HG03460 (cell line): ENCODE measurements around the gene WDR70.
"Not testable (repeated sequence)": the region's sequence is repeated elsewhere in the genome, so short reads cannot be mapped to it uniquely, and the experiment has no call there.

Experiments used
- ATAC-seq: cut with Tn5 transposase; IDR thresholded peaks from one replicate; pipeline ENCODE4 v1.9.1; 2021; ENCODE audit not compliant: unreplicated experiment

Gene WDR70

DNA sequence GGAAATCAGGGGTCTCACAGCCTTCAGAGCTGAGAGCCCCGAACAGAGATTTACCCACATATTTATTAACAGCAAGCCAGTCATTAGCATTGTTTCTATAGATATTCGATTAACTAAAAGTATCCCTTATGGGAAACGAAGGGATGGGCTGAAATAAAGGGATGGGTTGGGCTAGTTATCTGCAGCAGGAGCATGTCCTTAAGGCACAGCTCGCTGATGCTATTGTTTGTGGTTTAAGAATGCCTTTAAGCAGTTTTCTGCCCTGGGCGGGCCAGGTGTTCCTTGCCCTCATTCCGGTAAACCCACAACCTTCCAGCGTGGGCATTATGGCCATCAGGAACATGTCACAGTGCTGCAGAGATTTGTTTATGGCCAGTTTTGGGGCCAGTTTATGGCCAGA is 74.1 kb downstream of the WDR70 start:
- ATAC-seq, result not testable (repeated sequence)

DNA sequence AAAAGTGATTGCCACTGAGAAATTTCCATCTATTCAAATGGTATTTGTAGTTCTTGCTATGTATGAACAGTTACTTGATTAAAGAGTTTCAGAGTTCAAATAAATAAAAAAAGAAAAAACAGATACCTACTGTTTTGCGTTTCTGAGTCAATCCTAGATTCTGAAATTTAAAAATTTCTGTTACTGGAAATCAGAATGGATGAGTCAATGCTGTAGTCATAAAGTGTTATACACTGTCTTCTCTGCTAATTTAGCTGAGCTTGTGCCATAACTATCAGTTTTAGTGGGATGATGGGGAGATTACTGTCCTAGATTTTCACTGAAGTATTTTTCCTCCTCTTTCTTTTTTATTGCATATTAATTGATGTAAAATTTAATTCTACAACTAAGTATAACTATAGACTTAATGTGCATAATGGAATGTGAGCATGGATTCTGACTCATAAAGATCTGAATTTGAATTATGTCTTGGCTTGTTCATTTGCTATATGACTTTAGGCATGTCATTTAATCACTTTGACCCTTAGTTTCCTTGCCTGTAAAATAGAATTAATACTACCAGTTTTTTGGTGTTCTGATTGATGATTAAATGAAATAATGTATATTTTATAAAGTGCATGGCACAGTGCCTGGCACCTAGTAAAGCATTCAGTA is 75.4 kb downstream of the WDR70 start:
- ATAC-seq, result not testable (repeated sequence)

DNA sequence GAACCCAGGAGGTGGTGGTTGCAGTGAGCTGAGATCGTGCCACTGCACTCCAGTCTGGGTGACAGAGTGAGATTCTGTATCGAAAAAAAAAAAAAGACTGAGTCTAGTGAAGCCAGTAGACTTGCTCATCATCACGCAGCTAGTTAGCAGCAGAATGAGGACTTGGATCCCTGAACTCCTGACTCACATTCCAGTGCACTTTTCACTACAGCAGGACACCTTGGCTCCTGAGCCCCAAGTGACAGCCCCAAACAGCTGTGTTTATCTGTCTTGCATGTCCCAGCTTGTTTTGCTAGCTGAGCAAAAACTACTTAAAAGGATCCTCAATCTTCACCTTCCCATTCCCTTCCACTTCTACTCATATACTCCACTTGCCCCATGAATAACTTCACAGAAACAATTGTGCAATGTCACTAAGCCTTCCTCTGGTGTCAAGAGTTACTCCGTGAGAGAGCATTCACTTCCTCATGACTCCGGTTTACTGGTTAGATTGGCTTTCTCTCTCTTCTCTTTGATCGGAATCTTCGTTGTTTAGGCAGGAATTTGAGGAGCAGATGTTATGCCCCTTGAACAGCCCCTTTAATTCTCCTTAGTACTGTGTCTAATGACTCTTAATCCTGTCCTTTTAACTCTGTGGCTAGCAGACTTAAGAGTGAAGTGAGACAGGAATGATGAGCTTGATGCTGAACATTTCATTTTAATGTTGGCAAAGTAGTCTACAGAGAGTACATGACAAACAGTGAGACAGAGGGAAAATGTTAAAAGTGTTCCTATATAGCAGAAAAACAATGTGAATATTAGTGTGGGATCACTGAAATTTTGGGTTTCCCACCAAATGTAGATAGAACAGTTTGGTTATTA is 84.3 kb downstream of the WDR70 start:
- not testable (repeated sequence) for ATAC-seq

DNA sequence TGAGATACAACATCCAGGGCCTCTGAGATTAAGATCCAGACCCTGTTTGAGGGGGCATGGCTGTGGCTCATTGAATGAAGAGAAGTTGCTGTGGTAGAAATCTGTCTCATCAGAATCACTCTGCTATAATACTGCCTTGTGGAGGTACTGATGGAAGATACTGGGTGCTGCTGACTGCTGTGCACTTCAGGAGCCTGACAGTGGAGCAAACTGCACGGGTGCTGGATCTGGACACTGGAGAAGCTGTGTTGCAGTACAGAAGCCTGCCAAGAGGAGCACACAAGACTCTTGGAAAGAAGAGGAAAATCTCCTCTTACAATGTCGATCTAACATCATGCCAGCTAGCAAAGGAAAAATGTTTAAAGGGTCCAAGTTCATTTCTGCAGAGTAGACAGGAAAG is 85.5 kb downstream of the WDR70 start:
- not testable (repeated sequence) for ATAC-seq

DNA sequence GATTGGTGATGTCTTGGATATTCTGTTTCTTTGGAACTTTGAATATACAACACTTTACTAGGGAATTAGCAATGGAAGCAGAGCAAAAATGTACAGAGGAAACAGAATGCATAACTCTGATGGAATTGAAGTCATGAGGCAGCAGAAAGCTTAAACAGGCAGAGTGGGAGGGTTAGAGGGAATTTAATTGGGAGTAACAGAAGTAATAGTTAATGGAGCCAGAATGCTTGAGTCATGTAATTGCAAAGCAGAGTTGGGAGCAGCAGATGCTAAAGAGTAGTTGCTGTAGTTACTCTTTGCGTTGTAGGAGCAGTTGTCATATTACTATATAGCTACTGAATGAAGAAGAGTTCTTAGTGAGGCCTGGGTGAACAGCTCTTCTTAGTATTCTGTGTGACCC is 90.3 kb downstream of the WDR70 start:
- ATAC-seq, result not testable (repeated sequence)

DNA sequence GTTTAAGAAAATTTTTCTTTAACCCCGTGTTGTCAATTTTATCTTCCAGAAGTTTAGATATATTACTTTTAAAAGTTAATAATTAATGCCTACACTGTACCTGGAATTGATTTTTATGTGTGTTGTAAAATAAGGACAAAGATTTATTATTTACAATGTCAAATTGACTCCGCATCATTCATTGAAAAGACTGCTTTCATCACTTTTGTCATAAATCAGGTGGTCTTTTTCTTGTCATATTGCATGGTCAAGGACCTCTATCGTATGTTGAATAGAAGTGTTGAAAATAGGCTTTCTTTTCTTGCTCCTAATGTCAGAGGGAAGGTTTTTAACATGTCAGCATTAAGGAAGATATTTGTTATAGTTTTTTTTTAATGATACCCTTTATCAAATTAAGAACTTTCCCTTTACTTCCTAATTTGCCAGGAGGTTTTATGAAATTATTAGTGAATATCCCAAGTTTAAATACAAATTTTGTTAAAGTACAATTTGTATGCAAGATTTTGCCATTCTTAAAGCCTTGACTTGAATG is 92.6 kb downstream of the WDR70 start:
- no peak for ATAC-seq

DNA sequence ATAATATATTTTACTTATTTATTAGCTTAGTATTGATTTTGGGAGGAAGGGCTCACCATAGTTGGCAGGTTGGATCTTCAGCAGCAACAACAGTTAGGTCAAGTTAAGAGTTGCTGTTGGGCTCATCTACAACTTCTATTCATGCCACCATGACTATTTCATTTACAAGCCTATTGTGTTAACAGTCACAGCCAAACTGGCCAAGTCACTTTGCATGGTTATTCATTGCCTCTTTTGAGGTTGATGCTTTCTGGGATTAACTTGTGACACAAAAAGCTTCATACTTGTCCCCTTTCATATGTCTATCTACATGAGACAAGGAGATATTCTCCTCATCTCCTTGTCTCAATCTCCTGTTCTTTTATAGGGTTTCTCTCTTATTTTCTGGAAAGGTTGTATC is 98.3 kb downstream of the WDR70 start:
- ATAC-seq, result no peak

DNA sequence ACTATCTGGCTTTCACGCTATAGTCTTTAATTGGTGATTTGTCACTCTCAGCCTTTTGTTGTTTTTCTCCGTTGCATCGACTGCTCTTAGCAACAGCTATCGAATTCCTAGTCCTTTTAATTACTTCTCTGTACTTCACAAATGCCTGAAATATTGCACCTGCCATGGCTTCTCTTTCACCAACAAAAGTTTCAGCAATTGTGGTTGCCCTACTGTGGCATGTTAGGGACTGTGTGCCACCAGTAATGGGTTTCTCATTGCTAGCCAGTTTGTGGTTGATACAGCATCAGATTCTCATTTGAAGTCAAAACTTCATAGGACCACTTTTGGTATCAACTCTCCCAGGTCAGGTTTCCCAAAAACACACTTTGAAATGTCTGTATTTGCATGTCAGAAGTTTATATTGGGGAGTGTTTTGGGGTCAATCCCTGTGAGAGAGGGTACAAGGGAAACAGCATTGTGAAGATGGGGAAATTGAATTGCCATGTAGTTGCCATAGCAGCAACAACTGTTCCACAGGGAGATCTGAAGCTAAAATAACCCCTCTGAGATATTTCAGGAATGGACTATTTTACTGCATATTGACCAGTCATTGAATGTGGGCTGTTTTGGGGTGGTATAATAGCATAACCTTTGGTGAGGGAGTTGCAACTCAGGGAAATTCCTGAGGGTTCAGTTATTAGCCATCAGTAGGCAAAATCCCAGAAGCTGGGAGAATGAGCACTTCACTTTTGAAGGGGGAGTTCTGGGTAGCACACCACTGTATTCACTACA is 99.2 kb downstream of the WDR70 start:
- ATAC-seq, result no peak

DNA sequence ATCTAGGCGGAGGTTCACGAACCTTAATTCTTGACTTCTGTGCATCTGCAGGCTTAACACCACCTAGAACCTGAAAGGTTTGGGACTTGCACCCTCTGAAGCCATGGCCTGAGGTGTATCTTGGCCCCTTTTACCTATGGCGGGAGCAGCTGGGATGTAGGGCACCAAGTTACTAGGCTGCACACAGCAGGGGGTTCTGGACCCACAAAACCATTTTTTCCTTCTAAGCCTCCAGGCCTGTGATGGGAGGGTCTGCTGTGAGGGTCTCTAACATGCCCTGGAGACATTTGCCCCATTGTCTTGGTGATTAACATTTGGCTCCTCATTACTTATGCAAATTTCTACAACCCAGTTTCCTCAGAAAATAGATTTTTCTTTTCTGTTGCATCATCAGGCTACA is 102.3 kb downstream of the WDR70 start:
- not testable (repeated sequence) for ATAC-seq

DNA sequence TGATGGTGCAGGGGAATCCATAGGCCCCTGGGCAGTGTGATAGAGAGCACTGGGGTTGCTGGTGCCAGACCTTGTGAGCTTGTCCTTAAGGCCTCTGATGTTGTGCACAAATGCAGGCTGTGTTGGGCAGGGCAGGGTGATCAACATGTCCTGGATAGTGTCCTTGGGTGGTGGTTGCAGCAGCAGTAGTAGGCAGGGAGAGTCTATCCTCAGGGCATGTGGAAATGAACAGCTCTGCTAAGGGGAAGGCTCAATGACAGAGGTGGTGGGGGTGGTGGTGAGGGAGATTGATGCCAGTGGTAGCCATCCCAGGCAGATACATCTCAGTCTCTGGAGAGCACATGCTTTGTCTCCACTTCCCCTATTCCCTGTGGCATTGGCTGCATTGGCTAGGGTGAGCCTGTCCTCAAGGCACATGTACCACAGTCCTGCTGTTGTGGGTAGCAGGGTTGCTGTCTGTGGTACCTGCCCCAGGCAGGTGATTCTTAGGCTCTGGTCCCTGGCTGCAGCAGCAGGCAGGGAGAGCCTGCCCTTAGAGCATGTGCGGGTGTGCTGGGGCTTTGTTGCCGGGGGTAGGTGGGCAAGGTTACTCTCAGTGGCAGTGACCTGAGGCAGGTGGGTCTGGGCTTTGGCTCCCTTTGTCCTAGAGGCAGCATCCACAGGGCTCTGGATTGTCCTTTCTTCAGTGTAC is 111.1 kb downstream of the WDR70 start:
- ATAC-seq, result no peak

DNA sequence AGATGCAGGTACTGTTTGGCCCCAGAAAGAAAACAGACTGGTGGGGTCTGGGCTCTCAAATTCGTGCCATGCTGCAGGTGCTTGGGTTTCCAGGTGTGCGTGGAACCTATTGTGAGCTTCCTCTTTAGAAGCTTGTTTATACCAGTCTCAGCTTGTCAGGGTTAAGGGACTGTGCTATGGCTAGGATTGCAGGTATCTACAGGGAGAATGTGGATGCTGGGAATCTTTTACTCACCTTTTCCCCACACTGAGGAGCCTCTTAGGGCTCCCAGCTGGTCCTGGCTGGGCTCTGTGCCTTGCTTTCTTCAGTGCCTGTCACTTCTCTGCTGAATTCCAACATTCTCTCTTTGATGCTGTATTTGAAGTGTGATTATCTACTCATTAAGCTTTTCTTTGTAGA is 111.8 kb downstream of the WDR70 start:
- ATAC-seq, result no peak

DNA sequence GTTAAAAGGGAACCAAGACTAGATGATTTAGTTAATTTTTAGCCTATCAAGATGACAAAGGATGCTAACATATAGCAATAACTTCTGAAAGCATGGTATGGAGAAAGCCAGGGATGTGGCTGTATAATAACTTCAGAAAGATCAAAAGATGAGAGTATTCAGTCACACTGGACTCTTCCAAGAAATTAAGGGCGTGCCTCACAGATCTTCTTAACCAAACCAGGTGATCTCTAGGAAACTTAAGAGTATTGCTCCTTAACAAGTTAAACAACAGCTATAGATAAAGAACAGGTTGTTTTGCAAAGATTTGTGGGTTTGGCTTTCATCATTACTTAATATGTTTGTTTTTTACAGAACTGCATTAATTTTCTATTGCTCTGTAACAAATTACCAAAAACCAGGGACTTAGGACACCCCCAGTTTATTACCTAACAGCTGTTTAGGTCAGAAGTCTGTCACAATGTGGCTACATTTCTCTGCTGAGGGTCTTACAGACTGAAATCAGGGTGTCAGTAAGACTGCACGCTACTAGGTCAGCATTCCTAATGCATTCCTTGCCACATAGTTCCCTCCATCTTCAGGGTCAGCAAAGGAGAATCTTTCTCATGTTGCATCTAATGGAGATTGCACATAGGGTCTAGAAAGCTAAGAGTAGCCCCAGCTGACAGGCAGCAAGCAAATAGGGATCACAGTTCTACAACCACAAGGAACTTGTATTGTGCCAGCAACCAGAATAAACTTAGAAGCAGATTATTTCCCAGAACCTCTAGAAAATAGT is 113.8 kb downstream of the WDR70 start:
- no peak for ATAC-seq

DNA sequence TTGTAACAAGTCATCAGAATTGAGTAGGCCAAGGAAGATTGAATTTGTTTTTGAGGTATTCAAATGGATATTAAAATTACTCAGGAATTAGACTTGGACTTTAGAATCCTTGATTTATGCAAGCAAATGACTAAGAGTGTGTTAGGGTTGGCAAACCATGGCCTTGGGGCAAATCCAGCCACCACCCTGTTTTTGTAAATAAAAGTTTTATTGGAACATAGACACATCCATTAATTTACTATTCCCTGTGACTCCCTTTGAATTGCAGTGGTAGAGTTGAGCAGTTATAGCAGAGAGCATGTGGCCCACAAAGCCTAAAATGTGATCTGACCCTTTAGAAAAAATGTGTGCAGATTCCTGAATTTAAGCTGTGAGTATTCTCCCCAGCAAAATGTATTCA is 115.6 kb downstream of the WDR70 start:
- no peak for ATAC-seq

DNA sequence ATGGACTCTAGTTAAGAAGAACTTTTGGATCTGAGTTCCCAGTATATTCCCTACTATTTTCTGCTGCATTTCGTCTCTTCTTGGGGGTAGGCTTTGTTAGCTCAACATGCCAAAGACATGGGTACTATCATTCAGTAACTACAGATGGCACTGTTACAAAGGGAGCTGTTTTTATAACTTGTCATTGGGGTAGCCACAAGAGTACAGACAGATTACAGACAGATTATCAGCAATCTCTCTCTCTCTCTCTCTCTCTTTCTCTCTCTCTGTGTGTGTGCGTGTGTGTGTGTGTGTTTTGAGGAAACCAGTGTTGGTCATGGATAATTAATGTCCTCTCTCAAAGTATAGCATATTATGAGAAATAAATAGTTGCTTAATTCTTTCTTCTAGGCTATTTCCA is 116.1 kb downstream of the WDR70 start:
- no peak for ATAC-seq

DNA sequence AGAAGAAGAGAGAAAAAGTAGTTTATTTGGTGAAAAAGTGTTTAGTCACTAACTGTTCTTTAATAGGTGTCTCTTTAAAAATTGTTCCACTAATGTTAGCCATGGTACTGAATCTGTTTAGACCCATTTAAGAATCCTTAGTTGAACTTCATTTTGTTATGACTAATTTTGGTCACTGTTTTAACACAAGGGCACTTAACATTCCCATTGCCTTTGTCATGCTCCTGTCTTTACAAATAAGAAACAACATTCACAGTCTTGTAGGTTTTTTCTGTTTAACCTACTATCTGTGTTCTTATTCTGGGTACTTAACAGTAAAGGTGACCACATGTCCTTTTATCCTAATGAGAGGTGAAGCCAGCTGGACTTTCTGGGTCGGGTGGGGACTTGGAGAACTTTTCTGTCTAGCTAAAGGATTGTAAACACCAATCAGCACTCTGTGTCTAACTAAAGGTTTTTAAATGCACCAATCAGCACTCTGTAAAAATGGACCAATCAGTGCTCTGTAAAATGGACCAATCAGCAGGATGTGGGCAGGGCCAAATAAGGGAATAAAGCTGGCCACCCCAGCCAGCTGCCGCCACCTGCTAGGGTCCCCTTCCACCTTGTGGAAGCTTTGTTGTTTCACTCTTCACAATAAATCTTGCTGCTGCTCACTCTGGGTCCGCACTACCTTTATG is 116.7 kb downstream of the WDR70 start:
- no peak for ATAC-seq

DNA sequence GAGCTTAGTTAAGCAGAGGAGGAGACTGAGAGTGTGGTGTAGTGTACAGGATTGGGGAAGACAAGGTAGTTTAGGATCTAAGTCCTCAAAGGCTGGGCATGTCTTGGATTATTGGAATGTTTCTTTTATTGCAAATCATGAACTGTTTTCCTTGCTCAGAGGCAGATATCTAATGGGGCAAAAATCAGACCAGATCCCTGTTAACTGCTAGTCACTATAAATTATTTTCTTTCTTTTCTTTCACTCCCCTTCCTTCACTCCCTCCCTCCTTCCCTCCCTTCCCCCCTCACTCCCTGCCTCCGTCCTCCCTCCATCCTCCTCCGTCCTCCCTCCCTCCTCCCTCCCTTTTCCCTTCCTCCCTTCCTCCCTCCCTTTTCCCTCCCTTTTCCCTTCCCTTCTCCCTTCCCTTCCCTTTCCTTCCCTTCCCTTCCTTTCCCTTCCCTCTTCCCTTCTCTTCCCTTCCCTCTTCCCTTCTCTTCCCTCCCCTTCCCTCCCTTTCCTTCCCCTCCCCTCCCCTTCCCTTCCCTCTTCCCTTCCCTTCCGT is 117.9 kb downstream of the WDR70 start:
- ATAC-seq, result no peak

DNA sequence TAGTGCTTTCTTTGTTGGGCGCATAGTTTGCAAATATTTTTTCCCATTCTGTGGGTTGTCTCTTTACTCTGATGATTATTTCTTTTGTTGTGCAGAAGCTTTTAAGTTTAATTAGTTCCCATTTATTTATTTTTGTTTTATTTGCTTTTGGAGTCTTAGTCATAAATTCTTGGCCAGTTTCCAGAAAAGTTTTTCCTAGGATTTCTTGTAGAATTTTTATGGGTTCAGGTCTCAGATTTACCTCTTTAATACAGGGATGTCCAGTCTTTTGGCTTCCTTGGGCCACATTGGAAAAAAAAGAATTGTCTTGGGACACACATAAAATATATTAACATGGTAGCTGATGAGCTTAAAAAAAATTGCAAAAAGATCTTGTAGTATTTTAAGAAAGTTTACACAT is 122.0 kb downstream of the WDR70 start:
- no peak for ATAC-seq

DNA sequence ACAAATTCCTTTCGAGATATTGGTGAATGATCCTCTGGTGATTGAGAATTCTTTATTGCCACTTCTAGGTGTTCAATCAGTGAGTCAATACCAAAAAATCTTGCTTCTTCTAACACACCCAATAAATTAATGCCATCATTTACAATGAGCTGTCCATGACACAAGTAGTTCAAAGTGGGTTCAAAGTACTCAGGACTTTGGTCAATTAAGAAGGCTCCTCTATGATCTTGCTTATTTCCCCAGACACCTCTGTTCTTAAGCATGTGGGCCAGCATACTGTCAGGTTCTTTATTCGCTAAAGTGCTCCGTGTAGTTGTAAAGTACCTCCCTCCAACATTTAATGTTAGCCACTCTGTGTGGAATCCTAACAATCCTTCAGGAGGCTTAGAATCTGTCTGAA is 127.1 kb downstream of the WDR70 start:
- no peak for ATAC-seq

DNA sequence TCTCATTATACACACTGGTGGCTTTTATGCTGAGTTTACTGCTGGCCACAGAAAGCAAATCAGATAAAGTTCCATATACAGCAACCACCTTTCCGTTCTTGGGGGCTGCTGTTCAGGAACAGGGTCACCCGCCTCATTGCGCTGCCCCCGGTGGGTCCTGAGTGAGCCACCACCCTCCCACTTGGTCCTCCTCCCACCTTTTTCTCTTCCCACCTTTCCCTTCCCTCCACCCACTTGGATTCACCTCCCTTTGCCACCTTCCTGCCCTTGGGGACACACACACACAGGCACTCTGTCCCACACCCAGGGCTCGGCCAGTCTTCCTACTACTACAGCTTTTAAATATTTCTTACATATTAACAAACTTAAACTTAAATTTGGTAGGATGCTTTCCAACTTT is 127.6 kb downstream of the WDR70 start:
- ATAC-seq, result no peak
